A549 (cell line): ENCODE results near the gene GUCY1A2. TPM values are rescaled to one million over a fixed set of nuclear protein-coding genes. Genes with fewer than 3 reads are reported as not detected.

Experiments
- ATAC-seq, 2 experiments: fragments of 200-7000 bp in 1 of 2; fragments of >200 bp in 1 of 2; cut with Nextera tagmentation in 1 of 2; cut with Tn5 transposase in 1 of 2; 3 replicates each; pipeline versions ENCODE4 v1.8.0 to v1.9.1; 2018 to 2020; ENCODE audit warnings: mild to moderate bottlenecking in 1 of 2, moderate library complexity in 1 of 2
- CTCF ChIA-PET: fragments of 300-600 bp; sonication (Branson Sonifier 250); formaldehyde crosslinking; extraction: SDS; loops from one replicate; lab custom pipeline; 2021; ENCODE audit warnings: antibody characterized with exemption, inconsistent platforms; lab: Yijun Ruan, JAX
- POLR2A ChIA-PET: fragments of 350-600 bp; formaldehyde crosslinking; extraction: SDS; loops from one replicate; lab custom pipeline; 2021; ENCODE audit warnings: antibody characterized with exemption, inconsistent platforms; lab: Yijun Ruan, JAX
- DNase-seq, 2 experiments: peaks; one replicate each; pipeline versions ENCODE4 v3.0.0 to v3.0.0-alpha.2; 2011 to 2016; ENCODE audit warnings: low read depth in 1 of 2, low spot score in 1 of 2
- FAIRE-seq: peaks from 2 replicates; lab custom pipeline; 2011; peaks lifted over from hg19 to GRCh38; lab: Jason Lieb, UNC
- H3K27ac ChIP-seq, 2 experiments: fragments of >200 bp; sonication (Bioruptor Twin); formaldehyde crosslinking; 3 replicates each; pipeline ENCODE4 v1.5.1; 2016 to 2017
- H3K4me1 ChIP-seq: fragments of >200 bp; sonication (Bioruptor Twin); formaldehyde crosslinking; 3 replicates; pipeline ENCODE4 v1.6.1; 2016
- H3K4me2 ChIP-seq: fragments of >200 bp; sonication (Bioruptor Twin); formaldehyde crosslinking; 3 replicates; pipeline ENCODE4 v1.6.1; 2016
- H3K4me3 ChIP-seq: fragments of >200 bp; sonication (Bioruptor Twin); formaldehyde crosslinking; 3 replicates; pipeline ENCODE4 v1.5.1; 2016
- H3K9me3 ChIP-seq: fragments of >200 bp; sonication (Bioruptor Twin); formaldehyde crosslinking; 3 replicates; pipeline ENCODE4 v1.6.1; 2016
- BHLHE40 ChIP-seq: IDR thresholded peaks from 2 replicates; pipeline ENCODE4 v1.6.1; 2012; ENCODE audit warnings: low read depth, low read length, inconsistent platforms
- CBX2 ChIP-seq: fragments of 200-600 bp; sonication (generic); IDR thresholded peaks from 2 replicates; pipeline ENCODE4 v1.6.1; 2016; ENCODE audit warnings: low read depth, mild to moderate bottlenecking, borderline replicate concordance
- CHD2 ChIP-seq: fragments of 150-350 bp; IDR thresholded peaks from 2 replicates; pipeline ENCODE4 v1.6.1; 2014; ENCODE audit warnings: low read length; ENCODE audit not compliant: partially characterized antibody
- CHD4 ChIP-seq: fragments of 200-600 bp; sonication (generic); IDR thresholded peaks from 2 replicates; pipeline ENCODE4 v1.6.1; 2016; ENCODE audit warnings: antibody characterized with exemption, mild to moderate bottlenecking, borderline replicate concordance
- ELK1 ChIP-seq: fragments of 150-350 bp; IDR thresholded peaks from 2 replicates; pipeline ENCODE4 v1.6.1; 2014; ENCODE audit warnings: low read depth, mild to moderate bottlenecking, low read length
- EP300 ChIP-seq, 2 experiments: fragments of >200 bp; sonication (Bioruptor Twin); formaldehyde crosslinking; IDR thresholded peaks; 2 replicates in 1 of 2; 3 replicates in 1 of 2; pipeline ENCODE4 v1.6.1; 2016 to 2017
- HDAC2 ChIP-seq: fragments of 200-600 bp; sonication (generic); IDR thresholded peaks from 2 replicates; pipeline ENCODE4 v1.6.1; 2016
- HOXB13 ChIP-seq: fragments of 250-450 bp; sonication (Bioruptor Pico); IDR thresholded peaks from 2 replicates; pipeline ENCODE4 v1.5.0; 2020; ENCODE audit warnings: low read depth, mild to moderate bottlenecking, moderate library complexity
- JUNB ChIP-seq: fragments of >200 bp; sonication (Bioruptor Twin); formaldehyde crosslinking; IDR thresholded peaks from 2 replicates; pipeline ENCODE4 v1.6.1; 2016
- KDM5A ChIP-seq: fragments of 200-600 bp; sonication (generic); IDR thresholded peaks from 2 replicates; pipeline ENCODE4 v1.6.1; 2016; ENCODE audit warnings: antibody characterized with exemption, mild to moderate bottlenecking
- MYC ChIP-seq: IDR thresholded peaks from 2 replicates; pipeline ENCODE4 v1.6.1; 2012; ENCODE audit warnings: mild to moderate bottlenecking, inconsistent platforms, low read length, improper control_type of control experiment, borderline replicate concordance
- NFE2L2 ChIP-seq: fragments of 150-350 bp; conservative IDR thresholded peaks from 2 replicates; pipeline ENCODE4 v1.6.1; 2014; ENCODE audit warnings: low read length
- NPAS2 ChIP-seq: fragments of 250-450 bp; sonication (Bioruptor Pico); IDR thresholded peaks from 2 replicates; pipeline ENCODE4 v1.8.0; 2022; ENCODE audit warnings: mild to moderate bottlenecking, moderate library complexity, borderline replicate concordance
- PBX3 ChIP-seq: IDR thresholded peaks from 2 replicates; pipeline ENCODE4 v1.6.1; 2012
- PHF8 ChIP-seq: fragments of 200-600 bp; sonication (generic); IDR thresholded peaks from 2 replicates; pipeline ENCODE4 v1.6.1; 2016; ENCODE audit warnings: low read depth, mild to moderate bottlenecking, antibody characterized with exemption, moderate library complexity, borderline replicate concordance
- POLR2A ChIP-seq: IDR thresholded peaks from 2 replicates; pipeline ENCODE4 v1.6.1; 2012; ENCODE audit warnings: mild to moderate bottlenecking, low read length
- RAD21 ChIP-seq, 2 experiments: fragments of >200 bp in 1 of 2; sonication (Bioruptor Twin) in 1 of 2; formaldehyde crosslinking in 1 of 2; IDR thresholded peaks in 1 of 2; conservative IDR thresholded peaks in 1 of 2; 2 replicates in 1 of 2; 3 replicates in 1 of 2; pipeline ENCODE4 v1.6.1; 2012 to 2018; ENCODE audit warnings: inconsistent platforms in 1 of 2
- RNF2 ChIP-seq: fragments of 200-600 bp; sonication (generic); IDR thresholded peaks from 2 replicates; pipeline ENCODE4 v1.6.1; 2016; ENCODE audit warnings: low read depth, mild to moderate bottlenecking, antibody characterized with exemption, moderate library complexity, borderline replicate concordance
- ZFP36 ChIP-seq: fragments of 450-650 bp; IDR thresholded peaks from 2 replicates; pipeline ENCODE4 v1.6.1; 2014; ENCODE audit warnings: borderline replicate concordance; ENCODE audit not compliant: partially characterized antibody
- WGBS: methylation state at CpG from one replicate; pipeline ENCODE4 v1.1.6; 2017; ENCODE audit errors: missing lambda C conversion rate; 5-methylcytosine and 5-hydroxymethylcytosine counted together
- polyA plus RNA-seq, 4 experiments: library from polyadenylated mRNA; depleted of rRNA in 3 of 4; stranded (reverse); fragments of >200 nt; fragmentation: RNase III in 1 of 4; extraction: RNeasy Plus Mini Kit Qiagen cat#74134 plus additional on column Dnase treatment in 1 of 4; gene quantifications; 2 replicates in 3 of 4; 3 replicates in 1 of 4; pipeline ENCODE4 v1.2.3, GENCODE V29; 2011 to 2017
- TF ChIP-seq, protein P1 (sequence below): fragments of 250-450 bp; sonication (Bioruptor Pico); IDR thresholded peaks from 2 replicates; pipeline ENCODE4 v1.5.0; 2020; ENCODE audit warnings: low read depth, mild to moderate bottlenecking, moderate library complexity
- TF ChIP-seq, protein P2 (sequence below): fragments of >200 bp; sonication (Bioruptor Twin); formaldehyde crosslinking; IDR thresholded peaks from 2 replicates; pipeline ENCODE4 v1.6.1; 2016

GUCY1A2 gene
- polyA plus RNA-seq, 2 of the 4 experiments (the other 2 are of a cell fraction), result 0.12 to 0.16 TPM

DNA sequence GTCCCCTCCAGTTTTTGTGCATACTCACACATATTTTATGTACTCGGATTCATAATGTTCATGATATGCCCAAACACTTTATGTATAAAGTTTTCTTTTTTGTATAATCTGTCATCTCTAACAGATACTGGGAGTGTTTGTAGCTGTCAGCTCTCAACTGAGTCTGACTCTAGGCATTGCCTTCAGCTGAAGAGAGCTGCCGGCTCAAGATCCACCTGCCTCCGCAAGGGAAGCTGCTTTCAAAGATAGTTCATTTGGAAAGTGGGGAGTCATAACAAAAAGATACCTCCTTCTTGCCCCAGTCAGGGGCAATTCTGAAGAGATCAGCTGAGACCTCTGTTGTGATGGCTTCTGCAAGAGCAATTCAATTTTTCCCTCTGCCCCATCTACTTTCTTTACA is 58.9 kb downstream of the GUCY1A2 start:
- POLR2A ChIA-PET, result no interaction called here

DNA sequence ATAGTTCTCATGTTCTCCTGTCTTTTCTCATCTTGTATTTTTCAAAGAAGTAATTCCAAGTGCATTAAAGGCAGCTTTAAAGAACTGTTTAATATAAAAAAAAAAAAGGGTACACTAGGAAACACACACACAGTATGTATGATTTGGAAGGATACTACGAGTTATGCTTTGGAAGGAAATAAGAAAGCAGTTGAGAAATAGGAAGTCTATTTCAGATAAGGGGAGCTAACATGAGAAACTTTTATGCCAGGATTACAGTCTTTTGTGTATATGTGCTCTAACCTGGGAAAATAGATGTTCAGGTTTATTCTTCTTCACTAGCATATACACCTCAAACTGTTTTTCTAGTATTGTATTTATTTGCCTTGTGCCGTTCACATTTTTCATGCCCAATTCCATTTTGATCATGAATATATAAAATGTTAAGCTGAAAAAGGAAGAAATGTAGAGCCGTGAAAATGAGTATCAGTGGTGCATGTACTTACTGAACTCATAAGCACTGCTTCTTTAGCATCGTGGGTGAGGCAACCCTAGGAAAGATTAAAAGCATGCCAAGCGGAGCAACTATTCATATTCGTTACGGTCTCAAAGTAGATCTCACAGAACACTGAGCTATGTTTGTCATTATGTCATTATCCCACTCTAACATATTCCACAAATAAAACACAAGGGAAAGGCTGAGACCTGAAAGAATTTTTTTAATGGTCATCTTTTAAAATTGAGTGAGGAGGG is 59.6 kb downstream of the GUCY1A2 start:
- 65% methylated on average over 7 of the region's 7 CpGs for WGBS
- ATAC-seq, result no peak
- Histone ChIP-seq H3K4me2 (no peak overlapping the region), H3K9me3 (no peaks in the 10 kb centered on the region), H3K27ac (no peak overlapping the region), H3K4me1 (peaks cover 15% of the 10 kb centered on the region), H3K4me3 (no peak overlapping the region)
- no peak for FAIRE-seq
- ChIA-PET POLR2A (no interaction called here), CTCF (no interaction called here)
- TF ChIP-seq EP300 (IDR thresholded peaks at IDR 0.05) (no peak), NPAS2 (no peak), JUNB (no peak), BHLHE40 (no peak), POLR2A (no peak)
- DNase-seq, result no peak

More for the DNA sequence above, 58.9 kb downstream of the GUCY1A2 start:
- TF ChIP-seq EP300 (IDR thresholded peaks at IDR 0.05) (no peak), ZFP36 (no peak), ELK1 (no peak), HDAC2 (no peak), POLR2A (no peak), BHLHE40 (no peak), PBX3 (no peak), PHF8 (no peak), HOXB13 (no peak), CHD2 (no peak), RNF2 (no peak), RAD21 (conservative IDR thresholded peaks at IDR 0.05 in 1 of 2, IDR thresholded peaks at IDR 0.05 in 1 of 2) (no peak), KDM5A (no peak), CHD4 (no peak), MYC (no peak), NFE2L2 (no peak), CBX2 (no peak)
- TF ChIP-seq, protein P1, sequence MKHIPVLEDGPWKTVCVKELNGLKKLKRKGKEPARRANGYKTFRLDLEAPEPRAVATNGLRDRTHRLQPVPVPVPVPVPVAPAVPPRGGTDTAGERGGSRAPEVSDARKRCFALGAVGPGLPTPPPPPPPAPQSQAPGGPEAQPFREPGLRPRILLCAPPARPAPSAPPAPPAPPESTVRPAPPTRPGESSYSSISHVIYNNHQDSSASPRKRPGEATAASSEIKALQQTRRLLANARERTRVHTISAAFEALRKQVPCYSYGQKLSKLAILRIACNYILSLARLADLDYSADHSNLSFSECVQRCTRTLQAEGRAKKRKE (CRISPR knock-in tag), result no peak
- TF ChIP-seq, protein P2, sequence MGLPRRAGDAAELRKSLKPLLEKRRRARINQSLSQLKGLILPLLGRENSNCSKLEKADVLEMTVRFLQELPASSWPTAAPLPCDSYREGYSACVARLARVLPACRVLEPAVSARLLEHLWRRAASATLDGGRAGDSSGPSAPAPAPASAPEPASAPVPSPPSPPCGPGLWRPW, result no peak
- TF ChIP-seq, all 56 proteins: peak for 0
- CTCF ChIA-PET, result no interaction called here
- FAIRE-seq, result no peak
- Histone ChIP-seq H3K4me1 (peaks cover 15% of the 10 kb centered on the region), H3K4me2 (no peak overlapping the region), H3K4me3 (no peak overlapping the region), H3K9me3 (no peaks in the 10 kb centered on the region), H3K27ac (peak overlapping the region in 1 of 2 experiments; percentile 41; a peak in 3 of 6 replicates)
- no peak for DNase-seq
- ATAC-seq, result no peak
- WGBS, result 83% methylated on average over 3 of the region's 3 CpGs
